NCI-H446 (cell line): ENCODE measurements around the gene CMTM4.
"Not testable (repeated sequence)": the region's sequence is repeated elsewhere in the genome, so short reads cannot be mapped to it uniquely, and the experiment has no call there.

Source experiments
- DNase-seq, 2 experiments: peaks; one replicate each; lab custom pipeline; 2025; lab: John Stamatoyannopoulos, UW

CMTM4 gene

DNA sequence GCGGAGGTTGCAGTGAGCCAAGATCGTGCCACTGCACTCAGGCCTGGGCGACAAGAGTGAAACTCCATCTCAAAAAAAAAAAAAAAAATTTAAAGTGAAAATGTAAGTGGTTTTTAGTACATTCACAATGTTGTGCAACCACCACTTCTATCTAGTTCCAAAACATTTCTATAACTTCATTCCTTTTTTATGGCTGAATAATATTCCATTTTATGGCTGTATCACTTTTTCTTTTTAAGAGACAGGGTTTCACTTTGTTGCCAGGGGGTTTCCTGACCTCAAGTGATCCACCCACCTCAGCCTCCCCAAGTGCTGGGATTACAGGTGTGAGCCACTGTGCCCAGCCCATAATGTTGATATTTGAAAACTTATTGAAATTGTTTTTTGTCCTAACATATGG is 103.7 kb downstream of the CMTM4 start:
- DNase-seq, result no peak

GRCh38 chr16:66592241-66592640 is 104.3 kb downstream of the CMTM4 start:
- no peak for DNase-seq

GRCh38 chr16:66591018-66591417 is 105.5 kb downstream of the CMTM4 start:
- DNase-seq, result no peak

- DNase-seq, result no peak
Observed at GRCh38 chr16:66590322-66590721, 106.2 kb downstream of the CMTM4 start.

DNA sequence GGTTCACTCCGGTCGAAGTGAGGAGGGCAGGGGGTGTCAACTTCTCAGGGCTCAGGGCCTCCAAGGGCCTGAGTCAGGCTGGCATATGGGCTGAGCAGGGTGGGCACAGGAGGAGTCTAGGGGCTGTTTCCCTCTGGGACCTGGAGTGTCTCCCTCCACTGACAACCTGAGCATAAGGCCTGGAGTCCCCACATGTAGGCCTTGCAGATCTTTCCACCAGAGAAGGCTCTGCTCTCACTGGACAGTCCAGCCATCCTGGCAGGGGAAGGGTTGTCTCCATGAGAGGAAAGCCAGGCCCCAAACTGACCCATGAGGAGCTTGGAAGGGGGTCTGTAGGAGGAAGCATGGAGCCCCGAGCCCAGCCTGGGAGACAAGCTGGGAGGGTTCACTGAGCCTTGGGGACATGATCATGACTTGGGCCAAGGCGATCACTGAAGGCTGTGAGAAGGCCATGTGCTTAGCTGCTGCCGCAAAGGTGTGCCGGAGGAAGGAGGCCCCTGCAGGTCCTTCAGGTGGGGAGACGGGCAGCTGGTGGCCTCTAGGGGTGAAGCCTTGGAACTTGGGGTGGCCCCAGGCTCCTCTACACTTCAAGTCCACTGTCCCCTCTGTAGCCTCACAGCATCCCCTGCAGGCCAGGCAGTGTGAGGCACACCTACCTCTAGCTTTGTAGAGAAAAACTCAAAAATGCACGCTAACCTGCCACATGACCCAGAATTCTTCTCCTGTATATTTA is 107.4 kb downstream of the CMTM4 start:
- no peak for DNase-seq

GRCh38 chr16:66587881-66588600 is 108.5 kb downstream of the CMTM4 start:
- no peak for DNase-seq

DNA sequence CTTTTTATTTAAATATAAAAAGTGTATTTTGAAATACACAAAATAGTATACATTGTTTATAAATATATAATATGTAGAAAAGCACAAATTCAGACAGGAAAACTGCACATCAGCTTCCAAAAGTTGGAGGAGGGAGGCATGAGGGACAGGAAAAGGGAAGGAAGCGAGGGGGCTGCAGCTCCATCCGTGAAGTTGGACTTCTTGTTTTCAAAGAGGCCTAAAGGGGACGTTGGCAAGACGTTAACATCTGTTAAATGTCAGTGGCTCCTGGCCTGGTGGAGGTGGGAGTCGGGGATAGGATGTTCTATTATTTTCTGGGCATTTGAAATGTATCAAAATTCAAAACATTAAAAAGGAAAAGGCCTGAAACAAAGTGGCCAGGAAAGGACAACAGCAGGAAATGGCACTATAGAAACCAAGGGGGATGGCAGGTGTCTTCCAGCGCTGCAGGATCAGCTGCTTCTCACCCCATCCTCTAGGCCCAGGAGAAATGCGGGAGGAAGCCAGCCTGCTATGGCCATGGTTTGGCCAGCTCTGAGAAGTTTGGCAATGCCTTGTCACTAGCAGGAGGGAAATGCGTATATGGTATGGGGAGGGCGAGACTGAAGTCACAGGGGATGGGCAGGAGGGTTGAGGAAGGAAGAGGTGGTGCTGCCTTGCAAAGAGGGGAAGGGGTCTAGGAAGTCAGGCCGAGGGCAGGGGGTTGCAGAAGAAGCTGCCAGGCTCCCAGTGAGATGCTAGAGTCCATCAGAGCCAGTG is 110.9 kb downstream of the CMTM4 start:
- DNase-seq, result no peak

GRCh38 chr16:66581246-66581952 is 115.1 kb downstream of the CMTM4 start:
- DNase-seq, result no peak

GRCh38 chr16:66580605-66581209 is 115.8 kb downstream of the CMTM4 start:
- DNase-seq, result no peak

- DNase-seq, result no peak
Observed at GRCh38 chr16:66578651-66579531, 117.7 kb downstream of the CMTM4 start, which contains the start of gene CMTM2. Gene CMTM2, plus strand, starts transcription at chr16:66579463. Its CDS starts 145 bp downstream, at chr16:66579608.

DNA sequence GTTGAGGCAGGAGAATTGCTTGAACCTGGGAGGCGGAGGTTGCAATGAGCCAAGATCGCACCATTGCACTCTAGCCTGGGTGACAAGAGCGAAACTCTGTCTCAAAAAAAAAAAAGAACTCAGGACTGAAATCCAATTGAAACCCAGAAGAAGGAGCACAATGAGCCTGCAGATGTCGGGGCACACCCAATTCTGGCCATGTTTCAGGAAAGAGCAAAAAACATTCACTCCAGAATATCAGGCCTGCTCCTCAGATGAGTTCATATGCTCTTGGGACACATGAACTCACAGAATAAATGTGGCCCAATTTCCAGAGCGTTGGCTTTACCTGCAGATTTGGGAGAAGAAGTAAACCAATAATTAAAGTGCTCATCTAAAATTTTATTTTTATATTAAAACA is 120.2 kb downstream of the CMTM4 start:
- no peak for DNase-seq

GRCh38 chr16:66575060-66575459 is 121.5 kb downstream of the CMTM4 start:
- DNase-seq, result no peak

DNA sequence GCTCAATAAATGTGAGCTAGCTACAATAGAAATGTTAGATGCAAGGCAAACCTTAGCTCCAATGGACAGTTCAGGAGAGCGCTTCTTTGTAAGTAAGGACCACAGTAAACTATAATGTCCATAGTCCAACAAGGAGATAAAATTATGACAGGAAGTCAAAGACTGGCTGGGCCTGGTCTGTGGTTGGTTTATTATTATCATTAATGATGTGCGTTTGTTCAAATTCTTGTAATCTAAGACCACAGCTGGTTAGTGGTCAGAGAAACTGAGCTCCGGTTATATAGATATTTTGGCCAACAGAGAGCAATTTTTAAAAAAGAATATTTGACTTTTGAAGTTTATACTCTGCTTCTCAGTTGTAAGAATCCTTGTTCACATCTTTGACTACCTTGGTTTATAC is 122.0 kb downstream of the CMTM4 start:
- no peak for DNase-seq

DNA sequence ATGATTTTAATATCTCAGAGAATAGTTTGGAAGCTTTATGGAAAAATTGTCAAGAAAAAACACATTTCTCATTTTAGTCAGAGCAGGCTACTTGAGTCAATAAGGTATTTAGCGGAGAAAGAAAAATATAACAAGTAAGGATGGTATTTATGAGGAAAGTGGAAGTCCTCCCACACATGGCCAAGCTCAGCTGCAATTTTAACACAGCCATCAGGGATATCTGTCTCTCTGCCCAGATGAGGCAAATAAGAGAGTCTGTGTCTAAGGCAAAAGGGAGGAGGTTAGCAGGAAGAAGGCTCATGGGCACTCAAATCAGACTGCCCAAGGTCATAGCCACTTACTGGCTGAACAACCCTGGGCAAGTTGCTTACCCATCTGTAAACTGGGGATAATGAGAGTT is 122.5 kb downstream of the CMTM4 start:
- no peak for DNase-seq

- DNase-seq, result no peak
Observed at GRCh38 chr16:66572356-66572755, 124.2 kb downstream of the CMTM4 start.

DNA sequence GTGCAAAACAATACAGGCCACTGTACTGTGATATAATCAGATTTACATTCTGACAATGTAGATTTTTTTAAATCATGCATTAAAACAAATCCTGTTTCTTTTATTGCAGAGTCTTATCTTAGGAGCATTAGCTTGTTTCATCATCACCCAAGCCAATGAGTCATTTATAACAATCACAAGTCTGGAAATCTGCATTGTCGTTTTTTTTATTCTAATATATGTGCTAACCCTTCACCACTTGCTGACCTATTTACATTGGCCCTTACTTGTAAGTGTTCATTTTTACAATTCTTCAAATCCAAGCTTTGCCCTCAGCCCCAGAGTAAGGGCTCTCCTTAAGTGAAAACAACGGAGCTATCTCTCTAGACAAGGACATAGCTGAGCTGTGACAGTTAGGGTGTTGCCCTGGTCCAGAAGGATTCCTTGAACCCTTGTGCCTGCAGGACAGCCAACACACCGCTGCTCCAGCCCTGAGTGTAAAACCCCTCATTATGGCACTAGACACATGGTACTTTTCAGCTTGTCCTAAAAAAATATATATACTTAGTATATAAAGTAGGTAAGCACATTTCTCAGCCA is 126.6 kb downstream of the CMTM4 start:
- no peak for DNase-seq

DNA sequence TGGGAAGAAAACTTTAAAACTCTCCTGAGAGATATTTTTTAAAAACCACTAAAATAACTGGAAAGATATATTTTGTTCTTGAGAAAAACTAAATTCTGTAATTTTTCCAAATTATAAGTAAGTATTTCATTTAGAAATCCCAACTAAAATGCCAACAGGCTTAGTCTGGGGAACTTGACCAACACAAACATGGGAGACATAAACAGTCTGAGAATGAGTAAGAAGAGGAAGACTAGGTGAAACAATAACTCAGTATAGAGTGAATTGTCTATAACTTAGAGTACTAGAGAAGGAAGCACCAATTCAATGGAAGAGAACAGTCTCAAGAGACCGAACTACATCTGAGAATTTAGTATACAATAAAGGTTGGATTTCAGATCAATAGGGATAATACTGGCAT is 127.4 kb downstream of the CMTM4 start:
- no peak for DNase-seq

DNA sequence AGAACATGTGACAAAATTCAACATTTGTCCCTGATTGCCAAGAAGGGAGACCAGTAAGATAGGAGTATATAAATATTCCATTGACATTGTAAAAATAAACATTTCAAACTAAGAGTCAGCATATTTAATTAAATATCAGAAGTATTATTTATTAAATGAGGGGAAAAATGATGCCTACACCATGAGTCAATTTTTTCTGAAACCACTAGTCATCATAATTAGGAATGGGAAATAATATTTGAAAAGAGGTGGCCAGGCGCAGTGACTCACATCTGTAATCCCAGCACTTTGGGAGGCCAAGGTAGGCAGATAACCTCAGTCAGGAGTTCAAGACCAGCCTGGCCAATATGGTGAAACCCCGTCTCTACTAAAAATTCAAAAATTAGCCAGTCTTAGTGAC is 128.2 kb downstream of the CMTM4 start:
- no peak for DNase-seq

GRCh38 chr16:66567270-66567669 is 129.3 kb downstream of the CMTM4 start:
- not testable (repeated sequence) for DNase-seq
